Esophagus muscularis mucosa (tissue), 4 donors: ENCODE results near the gene MARCHF9.

ENCODE experiments used
- EP300 ChIP-seq: sonication (generic); formaldehyde crosslinking; IDR thresholded peaks from one replicate; pipeline ENCODE4 v1.6.1; 2017; ENCODE audit warnings: antibody characterized with exemption
- POLR2A ChIP-seq: fragments of 450-650 bp; IDR thresholded peaks from one replicate; pipeline ENCODE4 v1.6.1; 2017; ENCODE audit warnings: antibody characterized with exemption, moderate library complexity, mild to moderate bottlenecking, low read depth
- TF ChIP-seq, protein P1 (sequence below), 3 experiments: fragments of 200-600 bp in 2 of 3; fragments of 450-650 bp in 1 of 3; sonication (generic) in 2 of 3; IDR thresholded peaks; one replicate each; pipeline ENCODE4 v1.5.1; 2017 to 2019; ENCODE audit warnings: antibody characterized with exemption in 3 of 3, mild to moderate bottlenecking in 2 of 3, moderate library complexity in 1 of 3

DNA sequence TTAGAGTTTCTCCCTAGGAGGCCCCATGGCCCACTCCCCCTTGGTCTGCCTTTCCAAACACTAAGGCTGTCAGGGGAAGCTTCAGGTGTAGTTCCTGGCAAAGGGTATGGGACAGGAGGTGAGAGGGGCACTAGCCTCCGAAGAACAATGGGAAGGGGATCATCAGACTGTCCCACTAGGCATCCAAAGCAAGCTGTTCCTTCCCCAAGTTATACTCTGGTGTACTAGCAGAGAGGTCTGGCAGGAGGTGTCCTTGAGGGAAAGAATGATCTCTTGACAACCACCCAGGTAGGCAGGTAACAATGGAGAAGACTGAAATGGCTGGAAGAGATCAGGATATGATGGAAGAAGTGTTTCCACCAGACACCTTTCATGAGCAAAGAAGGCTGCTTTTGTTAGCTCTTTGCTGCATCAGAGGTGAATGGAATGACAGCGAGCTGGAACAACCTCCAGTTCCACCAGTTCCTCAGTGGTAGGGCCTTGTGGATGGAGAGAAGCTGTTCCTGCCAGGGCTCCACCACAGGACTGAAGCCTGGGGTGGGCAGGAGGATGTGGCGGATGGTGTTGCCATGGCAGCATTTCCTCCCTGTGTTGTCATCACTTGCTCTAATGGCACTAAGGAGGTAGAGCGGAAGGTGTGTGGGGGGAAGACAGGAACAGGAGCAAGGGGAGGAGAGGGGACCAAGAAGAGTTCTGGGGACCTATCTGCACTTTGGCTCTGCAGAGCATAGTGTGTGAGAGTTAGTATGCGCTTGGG lies 14.1 kb upstream of the MARCHF9 start:
- TF ChIP-seq, protein P1, sequence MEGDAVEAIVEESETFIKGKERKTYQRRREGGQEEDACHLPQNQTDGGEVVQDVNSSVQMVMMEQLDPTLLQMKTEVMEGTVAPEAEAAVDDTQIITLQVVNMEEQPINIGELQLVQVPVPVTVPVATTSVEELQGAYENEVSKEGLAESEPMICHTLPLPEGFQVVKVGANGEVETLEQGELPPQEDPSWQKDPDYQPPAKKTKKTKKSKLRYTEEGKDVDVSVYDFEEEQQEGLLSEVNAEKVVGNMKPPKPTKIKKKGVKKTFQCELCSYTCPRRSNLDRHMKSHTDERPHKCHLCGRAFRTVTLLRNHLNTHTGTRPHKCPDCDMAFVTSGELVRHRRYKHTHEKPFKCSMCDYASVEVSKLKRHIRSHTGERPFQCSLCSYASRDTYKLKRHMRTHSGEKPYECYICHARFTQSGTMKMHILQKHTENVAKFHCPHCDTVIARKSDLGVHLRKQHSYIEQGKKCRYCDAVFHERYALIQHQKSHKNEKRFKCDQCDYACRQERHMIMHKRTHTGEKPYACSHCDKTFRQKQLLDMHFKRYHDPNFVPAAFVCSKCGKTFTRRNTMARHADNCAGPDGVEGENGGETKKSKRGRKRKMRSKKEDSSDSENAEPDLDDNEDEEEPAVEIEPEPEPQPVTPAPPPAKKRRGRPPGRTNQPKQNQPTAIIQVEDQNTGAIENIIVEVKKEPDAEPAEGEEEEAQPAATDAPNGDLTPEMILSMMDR (IDR thresholded peaks at IDR 0.05): no peak
- TF ChIP-seq POLR2A (no peak), EP300 (no peak)
